PC-3 (cell line): ENCODE data around the gene SLC7A10. TPM values are rescaled to one million over a fixed set of nuclear protein-coding genes. Genes with fewer than 3 reads are reported as not detected.
"Not testable (repeated sequence)": the region's sequence is repeated elsewhere in the genome, so short reads cannot be mapped to it uniquely, and the experiment has no call there.

Experiments used
- ATAC-seq: fragments of 200-7000 bp; cut with Tn5 transposase; 2 replicates; pipeline ENCODE4 v1.9.1; 2020; ENCODE audit warnings: mild to moderate bottlenecking, moderate library complexity
- BruUV-seq: library from RNA; stranded (reverse); fragments of 400-500 nt; replicated peaks from 2 replicates; lab custom pipeline; 2021; lab: Mats Ljungman, UMichigan
- CTCF ChIA-PET: fragments of 300-600 bp; sonication (Branson Sonifier 250); formaldehyde crosslinking; loops from one replicate; lab custom pipeline; 2022; ENCODE audit warnings: antibody characterized with exemption; lab: Charles Lee
- POLR2A ChIA-PET: fragments of 300-600 bp; sonication (Branson Sonifier 250); formaldehyde crosslinking; loops from one replicate; lab custom pipeline; 2022; ENCODE audit warnings: antibody characterized with exemption; ENCODE audit not compliant: unreplicated experiment; lab: Charles Lee
- DNase-seq: peaks from one replicate; pipeline ENCODE4 v3.0.0-alpha.2; 2015
- H2AFZ ChIP-seq: fragments of 300-600 bp; sonication (generic); 2 replicates; pipeline ENCODE4 v1.6.0; 2016; ENCODE audit warnings: antibody characterized with exemption, low read length
- H3F3A ChIP-seq: fragments of 300-600 bp; sonication (generic); one replicate; pipeline ENCODE4 v1.6.0; 2017; ENCODE audit warnings: antibody characterized with exemption, low read length, control low read depth, mild to moderate bottlenecking; ENCODE audit not compliant: unreplicated experiment
- H3K27ac ChIP-seq: fragments of 300-600 bp; sonication (generic); 2 replicates; pipeline ENCODE4 v1.5.1; 2016; ENCODE audit warnings: mild to moderate bottlenecking, low read length
- H3K27me3 ChIP-seq: fragments of 300-600 bp; sonication (generic); 2 replicates; pipeline ENCODE4 v1.6.1; 2016; ENCODE audit warnings: low read length, mixed read lengths
- H3K36me3 ChIP-seq: fragments of 300-600 bp; sonication (generic); 2 replicates; pipeline ENCODE4 v1.6.1; 2016; ENCODE audit warnings: low read depth, mixed run types, low read length, mixed read lengths
- H3K4me1 ChIP-seq: fragments of 300-600 bp; sonication (generic); 2 replicates; pipeline ENCODE4 v1.5.1; 2016; ENCODE audit warnings: low read length; ENCODE audit not compliant: insufficient read depth
- H3K4me2 ChIP-seq: fragments of 300-600 bp; sonication (generic); 2 replicates; pipeline ENCODE4 v1.6.0; 2016; ENCODE audit warnings: low read length
- H3K4me3 ChIP-seq: fragments of 300-600 bp; sonication (generic); 2 replicates; pipeline ENCODE4 v1.5.1; 2016; ENCODE audit warnings: mild to moderate bottlenecking, low read length, mixed read lengths
- H3K79me2 ChIP-seq: fragments of 300-600 bp; sonication (generic); 2 replicates; pipeline ENCODE4 v1.6.1; 2017; ENCODE audit warnings: low read length, mixed read lengths
- H3K9ac ChIP-seq: fragments of 300-600 bp; sonication (generic); 2 replicates; pipeline ENCODE4 v1.6.0; 2016; ENCODE audit warnings: mild to moderate bottlenecking, low read length
- H3K9me2 ChIP-seq: fragments of 300-600 bp; sonication (generic); replicated peaks from 2 replicates; pipeline ENCODE4 v1.6.1; 2016; ENCODE audit warnings: mixed run types, low read length, mixed read lengths
- H3K9me3 ChIP-seq: fragments of 300-600 bp; sonication (generic); 2 replicates; pipeline ENCODE4 v1.6.1; 2016; ENCODE audit warnings: low read length, mixed read lengths
- H4K20me1 ChIP-seq: fragments of 300-600 bp; sonication (generic); 2 replicates; pipeline ENCODE4 v1.6.1; 2016; ENCODE audit warnings: low read length, mixed read lengths
- CTCF ChIP-seq: fragments of 300-600 bp; sonication (generic); conservative IDR thresholded peaks from 2 replicates; pipeline ENCODE4 v1.5.1; 2017; ENCODE audit warnings: antibody characterized with exemption, low read depth, mild to moderate bottlenecking, low read length
- EZH2 ChIP-seq: fragments of 300-600 bp; sonication (generic); IDR thresholded peaks from one replicate; pipeline ENCODE4 v1.6.1; 2017; ENCODE audit warnings: antibody characterized with exemption, mild to moderate bottlenecking, low read length; ENCODE audit not compliant: unreplicated experiment
- EZH2phosphoT487 ChIP-seq: fragments of 300-600 bp; sonication (generic); IDR thresholded peaks from 2 replicates; pipeline ENCODE4 v1.6.1; 2018; ENCODE audit warnings: mild to moderate bottlenecking, antibody characterized with exemption, low read length, borderline replicate concordance
- intact Hi-C: fragments of 100-400 bp; cut with micrococcal nuclease; formaldehyde crosslinking; loops from 2 replicates; pipeline ENCODE4 v1.9.0; 2023
- total RNA-seq: library from RNA; depleted of rRNA; stranded (reverse); fragments of >200 nt; gene quantifications from 2 replicates; pipeline ENCODE4 v1.2.3, GENCODE V29; 2014

Gene SLC7A10
- total RNA-seq, 1 experiment from 2014 or later: not detected

- Histone ChIP-seq H3K4me3 (no peak overlapping the region), H3K9me3 (no peaks in the 10 kb centered on the region), H3K4me1 (no peaks in the 10 kb centered on the region), H3K4me2 (no peak overlapping the region), H3K36me3 (no peaks in the 10 kb centered on the region), H4K20me1 (no peaks in the 10 kb centered on the region), H3K9ac (no peak overlapping the region), H2AFZ (no peak overlapping the region), H3K79me2 (no peaks in the 10 kb centered on the region), H3K27ac (no peak overlapping the region), H3K9me2 (no peaks in the 10 kb centered on the region), H3K27me3 (no peaks in the 10 kb centered on the region), H3F3A (no peaks in the 10 kb centered on the region)
- ATAC-seq (no peak), DNase-seq (no peak)
- ChIA-PET CTCF (no interaction called here), POLR2A (no interaction called here)
- BruUV-seq: no TSS peak
- TF ChIP-seq CTCF (no peak), EZH2phosphoT487 (no peak), EZH2 (no peak)
- intact Hi-C loops: no loop called here
These were observed 13.7 kb downstream of the SLC7A10 start for GRCh38 chr19:33211794-33212435.

- no peak for ATAC-seq
- no peak overlapping the region for H2AFZ ChIP-seq
- H3K27ac ChIP-seq: no peak overlapping the region
- no peaks in the 10 kb centered on the region for H3K9me2 ChIP-seq
- H3K9ac ChIP-seq: no peak overlapping the region
- no peak for DNase-seq
- no peak overlapping the region for H3K4me2 ChIP-seq
- ChIA-PET POLR2A (no interaction called here), CTCF (no interaction called here)
- no peak overlapping the region for H3K4me3 ChIP-seq
- BruUV-seq: no TSS peak
- no peaks in the 10 kb centered on the region for H3K4me1 ChIP-seq
- intact Hi-C loops: no loop called here
- no peaks in the 10 kb centered on the region for H3K79me2 ChIP-seq
- TF ChIP-seq EZH2 (no peak), CTCF (no peak), EZH2phosphoT487 (no peak)
- no peaks in the 10 kb centered on the region for H4K20me1 ChIP-seq
- H3K9me3 ChIP-seq: no peaks in the 10 kb centered on the region
- H3K27me3 ChIP-seq: no peaks in the 10 kb centered on the region
- no peaks in the 10 kb centered on the region for H3F3A ChIP-seq
- no peaks in the 10 kb centered on the region for H3K36me3 ChIP-seq
These were observed 15.2 kb downstream of the SLC7A10 start for GRCh38 chr19:33210266-33210940.

- BruUV-seq, H3K27me3 ChIP-seq, H4K20me1 ChIP-seq, H3K9me3 ChIP-seq, H3K9me2 ChIP-seq, POLR2A ChIA-PET, ATAC-seq, DNase-seq, H3K9ac ChIP-seq, H3F3A ChIP-seq, intact Hi-C loops, CTCF ChIA-PET, H3K4me1 ChIP-seq, H2AFZ ChIP-seq, H3K27ac ChIP-seq, H3K4me2 ChIP-seq, H3K36me3 ChIP-seq, H3K79me2 ChIP-seq, H3K4me3 ChIP-seq: not testable (repeated sequence)
These were observed 15.8 kb downstream of the SLC7A10 start for GRCh38 chr19:33209850-33210230.
